ENCODE results near the gene SERGEF. TPM values are rescaled to one million over a fixed set of nuclear protein-coding genes. Genes with fewer than 3 reads are reported as not detected.

SERGEF gene
- total and polyA plus RNA-seq, 4 donors, result 43.1 to 137 (median 72.8) TPM

- Histone ChIP-seq H3K9me3 (ENCODE audit: control insufficient read depth, low read length) (no peaks in the 10 kb centered on the region), H3K4me1 (ENCODE audit: control insufficient read depth in 1 of 2, insufficient read depth in 2 of 2, low read length in 2 of 2) (no peaks in the 10 kb centered on the region), H3K27me3 (ENCODE audit: control insufficient read depth in 1 of 2, insufficient read depth in 2 of 2, low read length in 1 of 2) (no peaks in the 10 kb centered on the region), H3K27ac (ENCODE audit: low read depth in 1 of 2, low read length in 2 of 2) (no peak overlapping the region), H3K4me3 (ENCODE audit: low read length in 2 of 2) (no peak overlapping the region), H3K36me3 (ENCODE audit: control insufficient read depth in 1 of 2, insufficient read depth in 2 of 2, low read length in 1 of 2) (no peaks in the 10 kb centered on the region)
- WGBS, 2 donors, result 80 to 85% methylated on average over 10 of the region's 10 CpGs
- intact Hi-C loops (cut with DNase I), result no loop called here
- peak in 1 of 2 donors; percentile 35 for DNase-seq
- no peak for ATAC-seq (ENCODE audit: low FRiP score)
Measured at GRCh38 chr11:17744151-17744940, 268.5 kb downstream of the SERGEF start.

GRCh38 chr11:17743808-17744119 lies 269.1 kb downstream of the SERGEF start:
- Histone ChIP-seq H3K27ac (ENCODE audit: low read depth in 1 of 2, low read length in 2 of 2) (no peak overlapping the region), H3K36me3 (ENCODE audit: control insufficient read depth in 1 of 2, insufficient read depth in 2 of 2, low read length in 1 of 2) (no peaks in the 10 kb centered on the region), H3K4me3 (ENCODE audit: low read length in 2 of 2) (no peak overlapping the region), H3K9me3 (ENCODE audit: control insufficient read depth, low read length) (no peaks in the 10 kb centered on the region), H3K4me1 (ENCODE audit: control insufficient read depth in 1 of 2, insufficient read depth in 2 of 2, low read length in 2 of 2) (no peaks in the 10 kb centered on the region), H3K27me3 (ENCODE audit: control insufficient read depth in 1 of 2, insufficient read depth in 2 of 2, low read length in 1 of 2) (no peaks in the 10 kb centered on the region)
- ATAC-seq (ENCODE audit: low FRiP score), result no peak
- peak in 1 of 2 donors; percentile 45 for DNase-seq
- WGBS, 2 donors, result 68 to 81% methylated on average over 5 of the region's 5 CpGs
- intact Hi-C loops (cut with DNase I), result no loop called here

- H3K27ac ChIP-seq (ENCODE audit: low read depth in 1 of 2, low read length in 2 of 2), result no peak overlapping the region
- DNase-seq (peak in 1 of 2 donors; percentile 20), ATAC-seq (ENCODE audit: low FRiP score) (no peak)
- intact Hi-C loops (cut with DNase I), result no loop called here
- no peak overlapping the region for H3K4me3 ChIP-seq (ENCODE audit: low read length in 2 of 2)
- H3K36me3 ChIP-seq (ENCODE audit: control insufficient read depth in 1 of 2, insufficient read depth in 2 of 2, low read length in 1 of 2), result no peaks in the 10 kb centered on the region
- H3K4me1 ChIP-seq (ENCODE audit: control insufficient read depth in 1 of 2, insufficient read depth in 2 of 2, low read length in 2 of 2), result no peaks in the 10 kb centered on the region
- H3K9me3 ChIP-seq (ENCODE audit: control insufficient read depth, low read length), result no peaks in the 10 kb centered on the region
- 88 to 93% methylated on average over 13 of the region's 13 CpGs for WGBS, 2 donors
- no peaks in the 10 kb centered on the region for H3K27me3 ChIP-seq (ENCODE audit: control insufficient read depth in 1 of 2, insufficient read depth in 2 of 2, low read length in 1 of 2)
Measured at GRCh38 chr11:17743026-17743807, 269.6 kb downstream of the SERGEF start.

- Histone ChIP-seq H3K36me3 (ENCODE audit: control insufficient read depth in 1 of 2, insufficient read depth in 2 of 2, low read length in 1 of 2) (no peaks in the 10 kb centered on the region), H3K4me1 (ENCODE audit: control insufficient read depth in 1 of 2, insufficient read depth in 2 of 2, low read length in 2 of 2) (no peaks in the 10 kb centered on the region), H3K27ac (ENCODE audit: low read depth in 1 of 2, low read length in 2 of 2) (no peak overlapping the region), H3K27me3 (ENCODE audit: control insufficient read depth in 1 of 2, insufficient read depth in 2 of 2, low read length in 1 of 2) (no peaks in the 10 kb centered on the region), H3K4me3 (ENCODE audit: low read length in 2 of 2) (no peak overlapping the region), H3K9me3 (ENCODE audit: control insufficient read depth, low read length) (no peaks in the 10 kb centered on the region)
- ATAC-seq (ENCODE audit: low FRiP score) (no peak), DNase-seq (no peak)
- WGBS, 2 donors, result 92% methylated on average over 5 of the region's 5 CpGs
- intact Hi-C loops (cut with DNase I), result no loop called here
Measured at GRCh38 chr11:17742019-17742418, 270.8 kb downstream of the SERGEF start.

GRCh38 chr11:17741487-17741886 lies 271.4 kb downstream of the SERGEF start:
- DNase-seq (peak in 1 of 2 donors; percentile 41), ATAC-seq (ENCODE audit: low FRiP score) (no peak)
- Histone ChIP-seq H3K27ac (ENCODE audit: low read depth in 1 of 2, low read length in 2 of 2) (no peak overlapping the region), H3K36me3 (ENCODE audit: control insufficient read depth in 1 of 2, insufficient read depth in 2 of 2, low read length in 1 of 2) (no peaks in the 10 kb centered on the region), H3K9me3 (ENCODE audit: control insufficient read depth, low read length) (no peaks in the 10 kb centered on the region), H3K27me3 (ENCODE audit: control insufficient read depth in 1 of 2, insufficient read depth in 2 of 2, low read length in 1 of 2) (no peaks in the 10 kb centered on the region), H3K4me3 (ENCODE audit: low read length in 2 of 2) (no peak overlapping the region), H3K4me1 (ENCODE audit: control insufficient read depth in 1 of 2, insufficient read depth in 2 of 2, low read length in 2 of 2) (no peaks in the 10 kb centered on the region)
- WGBS, 2 donors, result 95 to 96% methylated on average over 10 of the region's 10 CpGs
- intact Hi-C loops (cut with DNase I), result no loop called here

GRCh38 chr11:17740649-17741235 lies 272.1 kb downstream of the SERGEF start:
- DNase-seq (peak in 1 of 2 donors; percentile 60), ATAC-seq (ENCODE audit: low FRiP score) (no peak)
- H3K4me3 ChIP-seq (ENCODE audit: low read length in 2 of 2), result no peak overlapping the region
- WGBS, 2 donors, result 64 to 74% methylated on average over 7 of the region's 7 CpGs
- H3K27ac ChIP-seq (ENCODE audit: low read depth in 1 of 2, low read length in 2 of 2), result no peak overlapping the region
- no peaks in the 10 kb centered on the region for H3K4me1 ChIP-seq (ENCODE audit: control insufficient read depth in 1 of 2, insufficient read depth in 2 of 2, low read length in 2 of 2)
- intact Hi-C loops (cut with DNase I), result no loop called here
- no peaks in the 10 kb centered on the region for H3K9me3 ChIP-seq (ENCODE audit: control insufficient read depth, low read length)
- no peaks in the 10 kb centered on the region for H3K27me3 ChIP-seq (ENCODE audit: control insufficient read depth in 1 of 2, insufficient read depth in 2 of 2, low read length in 1 of 2)
- H3K36me3 ChIP-seq (ENCODE audit: control insufficient read depth in 1 of 2, insufficient read depth in 2 of 2, low read length in 1 of 2), result no peaks in the 10 kb centered on the region

GRCh38 chr11:17739945-17740338 lies 272.9 kb downstream of the SERGEF start:
- intact Hi-C loops (cut with DNase I), result no loop called here
- Histone ChIP-seq H3K4me3 (ENCODE audit: low read length in 2 of 2) (no peak overlapping the region), H3K4me1 (ENCODE audit: control insufficient read depth in 1 of 2, insufficient read depth in 2 of 2, low read length in 2 of 2) (no peaks in the 10 kb centered on the region), H3K9me3 (ENCODE audit: control insufficient read depth, low read length) (no peaks in the 10 kb centered on the region), H3K27me3 (ENCODE audit: control insufficient read depth in 1 of 2, insufficient read depth in 2 of 2, low read length in 1 of 2) (no peaks in the 10 kb centered on the region), H3K36me3 (ENCODE audit: control insufficient read depth in 1 of 2, insufficient read depth in 2 of 2, low read length in 1 of 2) (no peaks in the 10 kb centered on the region), H3K27ac (ENCODE audit: low read depth in 1 of 2, low read length in 2 of 2) (no peak overlapping the region)
- WGBS, 2 donors, result 69 to 85% methylated on average over 6 of the region's 6 CpGs
- no peak for ATAC-seq (ENCODE audit: low FRiP score)
- DNase-seq, result peak in 1 of 2 donors; percentile 51

GRCh38 chr11:17738151-17738973 lies 274.5 kb downstream of the SERGEF start:
- ATAC-seq (ENCODE audit: low FRiP score) (no peak), DNase-seq (peak in 1 of 2 donors; percentile 49)
- no peak overlapping the region for H3K4me3 ChIP-seq (ENCODE audit: low read length in 2 of 2)
- H3K27me3 ChIP-seq (ENCODE audit: control insufficient read depth in 1 of 2, insufficient read depth in 2 of 2, low read length in 1 of 2), result no peaks in the 10 kb centered on the region
- H3K4me1 ChIP-seq (ENCODE audit: control insufficient read depth in 1 of 2, insufficient read depth in 2 of 2, low read length in 2 of 2), result no peaks in the 10 kb centered on the region
- 48 to 54% methylated on average over 8 to 10 of the region's 10 CpGs for WGBS, 2 donors
- no peaks in the 10 kb centered on the region for H3K9me3 ChIP-seq (ENCODE audit: control insufficient read depth, low read length)
- H3K27ac ChIP-seq (ENCODE audit: low read depth in 1 of 2, low read length in 2 of 2), result no peak overlapping the region
- no peaks in the 10 kb centered on the region for H3K36me3 ChIP-seq (ENCODE audit: control insufficient read depth in 1 of 2, insufficient read depth in 2 of 2, low read length in 1 of 2)
- intact Hi-C loops (cut with DNase I), result no loop called here
